Small intestine (tissue), 16 donors: ENCODE results near the gene FREM2. TPM values are rescaled to one million over a fixed set of nuclear protein-coding genes. Genes with fewer than 3 reads are reported as not detected.

Experiments used
- DNase-seq, 2 donors: peaks; one replicate each; pipeline versions ENCODE4 v3.0.0 to v3.0.0-alpha.2; 2013
- FAIRE-seq: peaks from 2 replicates; lab custom pipeline; 2012; peaks lifted over from hg19 to GRCh38; lab: Jason Lieb, UNC
- H3K27ac ChIP-seq, 3 donors: one replicate each; pipeline ENCODE4 v1.5.1; 2013; ENCODE audit warnings: low read length in 2 of 3, mild to moderate bottlenecking in 2 of 3, control low read depth in 1 of 3, inconsistent platforms in 1 of 3, low read depth in 1 of 3, moderate library complexity in 1 of 3
- H3K27me3 ChIP-seq, 3 donors: one replicate each; pipeline ENCODE4 v1.6.1; 2013; ENCODE audit warnings: low read length in 3 of 3, inconsistent platforms in 1 of 3; ENCODE audit not compliant: control insufficient read depth in 3 of 3, insufficient read depth in 3 of 3
- H3K36me3 ChIP-seq, 3 donors: one replicate each; pipeline ENCODE4 v1.6.1; 2013; ENCODE audit warnings: low read length in 3 of 3, inconsistent platforms in 1 of 3, low read depth in 1 of 3, mild to moderate bottlenecking in 1 of 3, moderate library complexity in 1 of 3; ENCODE audit not compliant: control insufficient read depth in 3 of 3, insufficient read depth in 2 of 3
- H3K4me1 ChIP-seq, 3 donors: one replicate each; pipeline ENCODE4 v1.6.1; 2013; ENCODE audit warnings: low read length in 2 of 3, inconsistent platforms in 1 of 3, low read depth in 1 of 3, mild to moderate bottlenecking in 1 of 3, moderate library complexity in 1 of 3; ENCODE audit not compliant: control insufficient read depth in 3 of 3, insufficient read depth in 2 of 3
- H3K4me3 ChIP-seq, 3 donors: one replicate each; pipeline ENCODE4 v1.5.1; 2013; ENCODE audit warnings: low read length in 3 of 3, control low read depth in 1 of 3, inconsistent platforms in 1 of 3, low read depth in 1 of 3, mild to moderate bottlenecking in 1 of 3, moderate library complexity in 1 of 3
- H3K9me3 ChIP-seq, 2 donors: one replicate each; pipeline ENCODE4 v1.6.1; 2013; ENCODE audit warnings: low read depth in 1 of 2, low read length in 1 of 2; ENCODE audit not compliant: control insufficient read depth in 2 of 2, insufficient read depth in 1 of 2
- WGBS, 3 donors: extraction: QIAGEN DNeasy Blood & Tissue Kit; methylation state at CpG; one replicate each; pipeline ENCODE4 v1.1.7; 2013; 5-methylcytosine and 5-hydroxymethylcytosine counted together
- long read RNA-seq, 10 donors: transcript quantifications; one replicate each; lab custom pipeline, GENCODE V29; 2026
- polyA plus RNA-seq, 4 donors: library from polyadenylated mRNA; stranded (reverse) in 3 of 4; unstranded in 1 of 4; fragments of 200-250 nt in 3 of 4; fragments of 120-200 nt in 1 of 4; gene quantifications; one replicate each; pipeline versions ENCODE4 v1.2.1 to v1.2.3, GENCODE V29; 2013
- donor health status: healthy with polysubstance abuse.
- donor health status: control.
- donor health status: control.
- donor health status: Bipolar disorder and iron deficiency.
- donor health status: healthy.

FREM2 gene, protein sequence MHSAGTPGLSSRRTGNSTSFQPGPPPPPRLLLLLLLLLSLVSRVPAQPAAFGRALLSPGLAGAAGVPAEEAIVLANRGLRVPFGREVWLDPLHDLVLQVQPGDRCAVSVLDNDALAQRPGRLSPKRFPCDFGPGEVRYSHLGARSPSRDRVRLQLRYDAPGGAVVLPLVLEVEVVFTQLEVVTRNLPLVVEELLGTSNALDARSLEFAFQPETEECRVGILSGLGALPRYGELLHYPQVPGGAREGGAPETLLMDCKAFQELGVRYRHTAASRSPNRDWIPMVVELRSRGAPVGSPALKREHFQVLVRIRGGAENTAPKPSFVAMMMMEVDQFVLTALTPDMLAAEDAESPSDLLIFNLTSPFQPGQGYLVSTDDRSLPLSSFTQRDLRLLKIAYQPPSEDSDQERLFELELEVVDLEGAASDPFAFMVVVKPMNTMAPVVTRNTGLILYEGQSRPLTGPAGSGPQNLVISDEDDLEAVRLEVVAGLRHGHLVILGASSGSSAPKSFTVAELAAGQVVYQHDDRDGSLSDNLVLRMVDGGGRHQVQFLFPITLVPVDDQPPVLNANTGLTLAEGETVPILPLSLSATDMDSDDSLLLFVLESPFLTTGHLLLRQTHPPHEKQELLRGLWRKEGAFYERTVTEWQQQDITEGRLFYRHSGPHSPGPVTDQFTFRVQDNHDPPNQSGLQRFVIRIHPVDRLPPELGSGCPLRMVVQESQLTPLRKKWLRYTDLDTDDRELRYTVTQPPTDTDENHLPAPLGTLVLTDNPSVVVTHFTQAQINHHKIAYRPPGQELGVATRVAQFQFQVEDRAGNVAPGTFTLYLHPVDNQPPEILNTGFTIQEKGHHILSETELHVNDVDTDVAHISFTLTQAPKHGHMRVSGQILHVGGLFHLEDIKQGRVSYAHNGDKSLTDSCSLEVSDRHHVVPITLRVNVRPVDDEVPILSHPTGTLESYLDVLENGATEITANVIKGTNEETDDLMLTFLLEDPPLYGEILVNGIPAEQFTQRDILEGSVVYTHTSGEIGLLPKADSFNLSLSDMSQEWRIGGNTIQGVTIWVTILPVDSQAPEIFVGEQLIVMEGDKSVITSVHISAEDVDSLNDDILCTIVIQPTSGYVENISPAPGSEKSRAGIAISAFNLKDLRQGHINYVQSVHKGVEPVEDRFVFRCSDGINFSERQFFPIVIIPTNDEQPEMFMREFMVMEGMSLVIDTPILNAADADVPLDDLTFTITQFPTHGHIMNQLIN (N-terminal part only)
- 1 to 10 TPM in 1 of 4 donors, under 1 TPM in 1, not detected in 2; 0.10 to 9.1 TPM for polyA plus RNA-seq
- long read RNA-seq, donor 1, result 0 reads
- long read RNA-seq, donor 2, result 0 reads
- long read RNA-seq, donor 3, result 0 reads
- long read RNA-seq, donor 4, result 0 reads
- long read RNA-seq, donor 5, result 0 reads
- long read RNA-seq, donor 6, result 0 reads
- long read RNA-seq, donor 7, result 0 reads
- long read RNA-seq, donor 8, result 0 reads
- long read RNA-seq, donor 9, result 0 reads
- long read RNA-seq, donor 10, result 0 reads

DNA sequence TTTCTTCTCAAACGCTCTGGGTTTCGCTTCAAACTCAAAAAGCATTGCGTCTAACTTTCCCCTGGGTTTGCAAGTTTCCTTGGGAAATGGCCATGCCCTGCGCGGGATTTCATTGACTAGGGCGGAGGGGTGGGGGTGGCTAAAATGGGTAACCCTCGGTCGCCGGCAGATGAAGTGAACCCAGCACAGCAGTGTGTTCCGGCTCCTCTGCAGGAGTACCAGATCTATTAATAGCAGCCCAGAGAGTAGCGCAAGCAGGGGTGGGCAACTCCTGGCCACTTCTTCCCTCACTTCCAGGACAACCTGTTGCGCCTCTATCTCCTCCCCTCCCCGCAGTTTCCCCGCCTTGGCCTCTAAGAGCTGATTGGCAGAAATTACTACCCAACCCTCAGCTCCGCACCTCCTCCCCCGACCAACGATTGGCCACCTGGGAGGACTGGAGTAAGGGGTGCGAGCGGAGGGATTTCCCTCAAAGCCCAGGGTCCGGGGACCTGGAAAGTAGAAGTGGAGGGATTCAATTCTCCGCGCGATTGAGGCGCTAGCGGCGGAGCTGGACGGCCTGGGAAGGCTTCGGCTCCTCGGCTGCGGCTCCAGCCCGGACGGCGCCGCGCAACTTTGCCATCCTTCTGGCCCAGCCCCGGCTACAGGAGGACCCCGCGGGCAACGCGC is at the start of gene FREM2:
FREM2 (plus strand) TSS at position 501 of the 669 bp plus-strand sequence. CDS start 268 bp downstream, outside the sequence.
- peaks cover 0 to 12% (median 0%) of the 10 kb centered on the region in 3 donors for H3K4me1 ChIP-seq
- WGBS, 3 donors, result 2% methylated on average over 35 to 40 of the region's 40 CpGs
- DNase-seq (peak; percentile 67 to 87), FAIRE-seq (no peak)
- peaks cover 0 to 9% (median 0%) of the 10 kb centered on the region in 3 donors for H3K36me3 ChIP-seq
- peaks cover 5 to 14% (median 7%) of the 10 kb centered on the region in 3 donors for H3K27me3 ChIP-seq
- peak within 1 kb of the TSS in 1 of 3 donors; percentile 18 for H3K27ac ChIP-seq
- H3K4me3 ChIP-seq, result peak within 1 kb of the TSS in 2 of 3 donors; percentile 48 to 72
- H3K9me3 ChIP-seq, result no peaks in the 10 kb centered on the region

GRCh38 chr13:38637576-38637975 is 49.3 kb upstream of the FREM2 start:
- H3K27me3 ChIP-seq, result no peaks in the 10 kb centered on the region
- peak; percentile 30 to 54 for DNase-seq
- H3K4me1 ChIP-seq, result peaks cover 0 to 11% (median 0%) of the 10 kb centered on the region in 3 donors
- no peaks in the 10 kb centered on the region for H3K36me3 ChIP-seq
- no peak for FAIRE-seq
- 41 to 60% (median 55%) methylated on average over 3 of the region's 3 CpGs for WGBS, 3 donors
- no peak overlapping the region for H3K4me3 ChIP-seq
- no peak overlapping the region for H3K27ac ChIP-seq
- no peaks in the 10 kb centered on the region for H3K9me3 ChIP-seq

GRCh38 chr13:38641164-38641948 is 45.5 kb upstream of the FREM2 start:
- no peaks in the 10 kb centered on the region for H3K36me3 ChIP-seq
- no peak overlapping the region for H3K27ac ChIP-seq
- no peak overlapping the region for H3K4me3 ChIP-seq
- DNase-seq, result peak in 1 of 2 donors; percentile 8
- peaks cover 0 to 8% (median 0%) of the 10 kb centered on the region in 3 donors for H3K4me1 ChIP-seq
- H3K27me3 ChIP-seq, result no peaks in the 10 kb centered on the region
- H3K9me3 ChIP-seq, result no peaks in the 10 kb centered on the region
- WGBS, 3 donors, result 48 to 77% (median 53%) methylated on average over 5 of the region's 5 CpGs
- FAIRE-seq, result no peak

DNA sequence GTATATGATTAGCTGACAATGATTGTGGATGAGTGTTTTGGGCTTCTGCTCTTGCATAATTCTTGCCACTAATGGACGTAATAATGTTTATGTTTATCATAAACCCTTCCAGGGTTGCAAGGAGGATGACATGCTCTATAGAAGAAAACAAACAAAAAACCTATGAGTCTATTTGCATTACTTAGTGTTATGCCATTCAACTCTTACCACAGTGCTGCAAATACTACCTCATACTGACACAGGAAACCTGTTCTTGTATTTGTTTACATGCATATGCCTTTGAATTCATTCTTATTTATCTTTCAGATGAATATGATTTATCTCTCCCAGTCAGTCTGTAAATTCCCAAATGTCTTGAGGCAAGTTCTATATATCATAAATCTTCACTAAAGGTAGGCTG is 39.6 kb upstream of the FREM2 start:
- Histone ChIP-seq H3K27ac (no peak overlapping the region), H3K27me3 (no peaks in the 10 kb centered on the region), H3K4me1 (no peaks in the 10 kb centered on the region), H3K36me3 (no peaks in the 10 kb centered on the region), H3K4me3 (no peak overlapping the region), H3K9me3 (no peaks in the 10 kb centered on the region)
- FAIRE-seq (no peak), DNase-seq (no peak)
- WGBS, 3 donors, result 60 to 96% (median 83%) methylated on average over 1 of the region's 1 CpG

- WGBS, 3 donors, result 84 to 95% (median 84%) methylated on average over 1 of the region's 1 CpG
- Histone ChIP-seq H3K4me3 (no peak overlapping the region), H3K27ac (no peak overlapping the region), H3K36me3 (no peaks in the 10 kb centered on the region), H3K4me1 (no peaks in the 10 kb centered on the region), H3K9me3 (no peaks in the 10 kb centered on the region), H3K27me3 (no peaks in the 10 kb centered on the region)
- FAIRE-seq (no peak), DNase-seq (no peak)
Observed at GRCh38 chr13:38648912-38649311, 38.0 kb upstream of the FREM2 start.

DNA sequence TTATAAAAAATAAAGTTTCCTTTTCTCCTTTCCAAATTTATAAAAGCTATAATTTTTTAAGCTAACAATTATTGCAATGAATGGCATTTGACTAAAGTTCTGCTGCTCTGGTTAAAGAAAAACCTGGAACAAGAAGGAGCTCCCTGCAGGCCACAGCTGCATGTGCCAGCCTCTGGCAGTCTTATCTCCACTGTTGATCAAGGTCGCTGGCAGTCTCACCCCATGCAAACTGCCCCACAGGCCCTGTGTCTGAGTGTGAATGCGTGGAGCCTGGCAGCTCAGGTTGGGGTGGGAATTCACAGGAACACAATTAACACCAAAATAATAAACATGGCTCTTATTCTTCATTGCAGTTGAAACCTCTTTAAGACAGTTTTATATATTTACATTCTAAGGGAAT is 30.2 kb upstream of the FREM2 start:
- FAIRE-seq (no peak), DNase-seq (no peak)
- H3K9me3 ChIP-seq, result no peaks in the 10 kb centered on the region
- no peaks in the 10 kb centered on the region for H3K36me3 ChIP-seq
- H3K4me3 ChIP-seq, result no peak overlapping the region
- H3K4me1 ChIP-seq, result peaks cover 0 to 3% (median 0%) of the 10 kb centered on the region in 3 donors
- no peaks in the 10 kb centered on the region for H3K27me3 ChIP-seq
- 9 to 55% (median 23%) methylated on average over 2 of the region's 2 CpGs for WGBS, 3 donors
- no peak overlapping the region for H3K27ac ChIP-seq

- no peaks in the 10 kb centered on the region for H3K9me3 ChIP-seq
- H3K27ac ChIP-seq, result no peak overlapping the region
- H3K36me3 ChIP-seq, result no peaks in the 10 kb centered on the region
- peaks cover 0 to 3% (median 0%) of the 10 kb centered on the region in 3 donors for H3K4me1 ChIP-seq
- no peaks in the 10 kb centered on the region for H3K27me3 ChIP-seq
- no peak overlapping the region for H3K4me3 ChIP-seq
- WGBS, 3 donors, result 56 to 72% (median 62%) methylated on average over 1 of the region's 1 CpG
- FAIRE-seq (no peak), DNase-seq (no peak)
Observed at GRCh38 chr13:38657191-38657590, 29.7 kb upstream of the FREM2 start.
